Common myeloid progenitor, CD34-positive (primary cell): ENCODE results near the gene GH2.
A peak's percentile ranks its signal among the peaks of the same experiment; 100 is the strongest.
"Not testable (repeated sequence)": the region's sequence is repeated elsewhere in the genome, so short reads cannot be mapped to it uniquely, and the experiment has no call there.

ENCODE experiments used
- CTCF ChIA-PET: fragments of 350-600 bp; sonication (Branson Sonifier 250); formaldehyde crosslinking; loops from one replicate; lab custom pipeline; 2021; ENCODE audit warnings: antibody characterized with exemption; lab: Charles Lee
- POLR2A ChIA-PET: fragments of 350-600 bp; sonication (Branson Sonifier 250); formaldehyde crosslinking; loops from one replicate; lab custom pipeline; 2021; ENCODE audit warnings: antibody characterized with exemption; lab: Charles Lee
- DNase-seq, 3 donors: peaks; one replicate each; pipeline versions ENCODE4 v3.0.0 to v3.0.0-alpha.2; 2013
- H3K27ac ChIP-seq, 2 experiments: 1 replicate in 1 of 2; 2 replicates in 1 of 2; pipeline ENCODE4 v1.7.0; 2013; ENCODE audit warnings: inconsistent platforms in 2 of 2, low read length in 2 of 2, mild to moderate bottlenecking in 2 of 2, low read depth in 1 of 2, moderate library complexity in 1 of 2; ENCODE audit not compliant: severe bottlenecking in 2 of 2, insufficient read depth in 1 of 2, poor library complexity in 1 of 2
- H3K27me3 ChIP-seq, 5 experiments: replicated peaks in 2 of 5; 1 replicate in 3 of 5; 2 replicates in 2 of 5; pipeline versions ENCODE4 v1.6.1 to v1.7.0; 2013; ENCODE audit warnings: low read length in 4 of 5, mild to moderate bottlenecking in 2 of 5, moderate library complexity in 2 of 5, inconsistent platforms in 1 of 5; ENCODE audit not compliant: insufficient read depth in 5 of 5, control insufficient read depth in 4 of 5
- H3K36me3 ChIP-seq, 4 experiments: 1 replicate in 2 of 4; 2 replicates in 2 of 4; pipeline versions ENCODE4 v1.6.1 to v1.7.0; 2013; ENCODE audit warnings: low read length in 3 of 4, control low read depth in 1 of 4, mild to moderate bottlenecking in 1 of 4; ENCODE audit not compliant: control insufficient read depth in 4 of 4, insufficient read depth in 4 of 4
- H3K4me1 ChIP-seq, 4 experiments: 1 replicate in 3 of 4; 2 replicates in 1 of 4; pipeline versions ENCODE4 v1.6.1 to v1.7.1; 2013; ENCODE audit warnings: low read length in 3 of 4, mild to moderate bottlenecking in 3 of 4, control low read depth in 1 of 4, inconsistent platforms in 1 of 4, moderate library complexity in 1 of 4; ENCODE audit not compliant: control insufficient read depth in 4 of 4, insufficient read depth in 4 of 4; ENCODE audit errors: control extremely low read depth in 1 of 4
- H3K4me3 ChIP-seq, 7 experiments: 1 replicate in 4 of 7; 2 replicates in 3 of 7; pipeline versions ENCODE4 v1.5.1 to v1.7.0; 2013; ENCODE audit warnings: mild to moderate bottlenecking in 7 of 7, low read length in 6 of 7, moderate library complexity in 6 of 7, inconsistent platforms in 2 of 7, low read depth in 2 of 7, control low read depth in 1 of 7; ENCODE audit not compliant: insufficient read depth in 4 of 7, control insufficient read depth in 1 of 7; ENCODE audit errors: extremely low read depth in 1 of 7
- H3K9me3 ChIP-seq, 5 experiments: 1 replicate in 4 of 5; 2 replicates in 1 of 5; pipeline versions ENCODE4 v1.6.1 to v1.7.1; 2013; ENCODE audit warnings: low read length in 4 of 5, mild to moderate bottlenecking in 2 of 5, inconsistent platforms in 1 of 5, low read depth in 1 of 5, moderate library complexity in 1 of 5; ENCODE audit not compliant: control insufficient read depth in 4 of 5, insufficient read depth in 2 of 5; ENCODE audit errors: control extremely low read depth in 1 of 5
- WGBS: methylation state at CpG from one replicate; pipeline ENCODE4 v1.1.5; 2013; ENCODE audit not compliant: insufficient coverage; 5-methylcytosine and 5-hydroxymethylcytosine counted together

The GH2 gene

DNA sequence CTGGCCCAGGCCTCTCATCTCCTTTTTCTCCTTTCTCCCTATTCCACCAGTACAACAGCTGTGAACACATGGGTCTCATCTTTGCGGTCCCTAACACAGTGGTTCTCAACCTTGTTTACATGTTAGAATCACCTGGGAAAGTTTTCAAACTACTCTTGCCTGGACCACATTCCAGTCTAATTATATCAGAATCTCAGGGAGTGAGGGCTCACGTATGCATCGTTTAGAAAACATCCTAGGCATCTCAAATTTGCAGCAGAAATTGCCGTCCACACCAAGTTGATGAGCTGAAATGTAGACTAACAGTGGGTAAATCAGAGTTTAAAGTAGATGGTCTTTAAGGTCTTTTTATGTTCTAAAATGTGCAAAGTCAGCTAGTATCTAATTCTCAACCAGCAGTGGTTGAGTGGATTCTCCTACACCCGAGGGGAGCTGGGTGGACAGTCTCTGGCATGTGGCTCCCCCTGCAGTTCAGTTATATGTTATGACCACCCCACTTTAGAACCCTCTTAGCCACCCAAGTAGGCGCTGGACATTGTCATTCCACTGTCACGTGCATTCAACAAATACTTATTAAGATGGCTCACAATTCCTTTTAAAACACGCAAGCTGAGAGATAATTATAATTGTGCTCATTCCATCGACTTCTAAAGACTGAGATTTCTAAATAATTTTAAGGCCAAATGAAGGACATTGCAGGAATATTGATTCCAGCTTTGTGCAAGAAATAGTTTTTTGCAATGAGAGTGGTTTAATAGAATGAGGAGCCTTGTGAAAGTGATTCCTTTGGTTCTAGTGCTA, 12.1 kb downstream of the GH2 start:
- H3K4me3 ChIP-seq, H3K9me3 ChIP-seq, H3K36me3 ChIP-seq, H3K27ac ChIP-seq, H3K27me3 ChIP-seq, H3K4me1 ChIP-seq: not testable (repeated sequence)
- DNase-seq = peak in 2 of 3 donors; percentile 19
- POLR2A ChIA-PET = interaction anchor here (0.6 kb wide), 1 partner anchor 620 kb away, joined by 3 read pairs; no protein-coding TSS in a partner anchor
- 100% methylated on average over 4 of the region's 9 CpGs for WGBS
- CTCF ChIA-PET = interaction anchor here (0.7 to 1.6 kb wide), 6 partner anchors 10 to 76 kb away, joined by 3 to 4 read pairs (median 4); partner anchors contain the start of gene GH2

- CTCF ChIA-PET = interaction anchor here (0.9 to 4.3 kb wide), 6 partner anchors 10 to 62 kb away, joined by 3 to 19 read pairs (median 4); no protein-coding TSS in a partner anchor
- H3K27ac ChIP-seq, H3K27me3 ChIP-seq, H3K9me3 ChIP-seq, POLR2A ChIA-PET, H3K4me1 ChIP-seq, H3K4me3 ChIP-seq, H3K36me3 ChIP-seq: not testable (repeated sequence)
- WGBS = 80% methylated on average over 1 of the region's 7 CpGs
- peak in 1 of 3 donors; percentile 18 for DNase-seq
These were observed 15.1 kb downstream of the GH2 start for GRCh38 chr17:63866625-63867024.

DNA sequence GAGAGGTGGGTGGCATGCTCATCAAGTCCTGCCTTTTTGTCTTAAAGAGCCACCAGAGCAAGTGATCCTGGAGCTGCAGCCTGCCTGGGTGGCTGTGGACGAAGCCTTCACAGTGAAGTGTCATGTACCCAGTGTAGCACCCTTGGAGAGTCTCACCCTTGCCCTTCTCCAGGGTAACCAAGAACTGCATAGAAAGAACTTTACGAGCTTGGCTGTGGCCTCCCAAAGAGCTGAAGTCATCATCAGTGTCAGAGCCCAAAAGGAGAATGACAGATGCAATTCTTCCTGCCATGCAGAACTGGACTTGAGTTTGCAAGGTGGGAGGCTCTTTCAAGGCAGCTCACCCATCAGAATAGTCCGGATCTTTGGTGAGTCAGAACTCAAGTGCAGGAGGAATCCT, 22.5 kb downstream of the GH2 start:
- Histone ChIP-seq H3K4me1 (no peaks in the 10 kb centered on the region), H3K9me3 (no peaks in the 10 kb centered on the region), H3K27ac (no peak overlapping the region), H3K27me3 (no peaks in the 10 kb centered on the region), H3K4me3 (no peak overlapping the region), H3K36me3 (no peaks in the 10 kb centered on the region)
- ChIA-PET POLR2A (no interaction called here), CTCF (interaction anchor here (0.6 to 3.8 kb wide), 8 partner anchors 10 to 454 kb away, joined by 3 to 36 read pairs (median 5); partner anchors contain the start of gene GH2)
- no peak for DNase-seq
- WGBS = 91% methylated on average over 3 of the region's 3 CpGs

DNA sequence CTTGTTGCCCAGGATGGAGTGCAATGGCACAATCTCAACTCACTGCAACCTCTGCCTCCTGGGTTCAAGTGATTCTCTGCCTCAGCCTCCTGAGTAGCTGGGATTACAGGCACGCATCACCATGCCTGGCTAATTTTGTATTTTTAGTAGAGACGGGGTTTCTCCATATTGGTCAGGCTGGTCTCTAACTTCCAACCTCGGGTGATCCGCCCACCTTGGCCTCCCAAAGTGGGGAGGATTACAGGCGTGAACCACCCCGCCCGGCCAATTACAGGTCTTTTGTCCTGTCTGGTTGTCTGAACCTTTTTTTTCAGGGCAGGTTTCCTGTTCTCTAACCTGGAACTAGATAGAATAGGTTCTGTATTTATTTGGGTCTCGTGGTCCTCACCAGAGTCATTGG, 25.3 kb downstream of the GH2 start:
- 92% methylated on average over 2 of the region's 8 CpGs for WGBS
- H3K9me3 ChIP-seq, DNase-seq, H3K27ac ChIP-seq, H3K4me1 ChIP-seq, POLR2A ChIA-PET, H3K36me3 ChIP-seq, H3K4me3 ChIP-seq, H3K27me3 ChIP-seq: not testable (repeated sequence)
- CTCF ChIA-PET = interaction anchor here (1.4 to 4.0 kb wide), 3 partner anchors 9 to 13 kb away, joined by 3 to 19 read pairs (median 8); no protein-coding TSS in a partner anchor

GRCh38 chr17:63855185-63855584, 26.6 kb downstream of the GH2 start:
- no peaks in the 10 kb centered on the region for H3K4me1 ChIP-seq
- ChIA-PET POLR2A (no interaction called here), CTCF (interaction anchor here (1.1 to 4.0 kb wide), 4 partner anchors 11 to 13 kb away, joined by 4 to 19 read pairs (median 4); partner anchors contain the start of gene SMARCD2)
- H3K36me3 ChIP-seq = no peaks in the 10 kb centered on the region
- no peak overlapping the region for H3K27ac ChIP-seq
- H3K27me3 ChIP-seq = no peaks in the 10 kb centered on the region
- no peak overlapping the region for H3K4me3 ChIP-seq
- 95% methylated on average over 8 of the region's 8 CpGs for WGBS
- DNase-seq = no peak
- no peaks in the 10 kb centered on the region for H3K9me3 ChIP-seq

GRCh38 chr17:63854709-63855108, 27.0 kb downstream of the GH2 start:
- CTCF ChIA-PET = interaction anchor here (1.1 to 4.0 kb wide), 4 partner anchors 10 to 13 kb away, joined by 4 to 19 read pairs (median 4); partner anchors contain the start of gene SMARCD2
- no peaks in the 10 kb centered on the region for H3K27me3 ChIP-seq
- DNase-seq = no peak
- 100% methylated on average over 4 of the region's 5 CpGs for WGBS
- no peak overlapping the region for H3K4me3 ChIP-seq
- no peaks in the 10 kb centered on the region for H3K9me3 ChIP-seq
- H3K4me1 ChIP-seq = no peaks in the 10 kb centered on the region
- H3K27ac ChIP-seq = no peak overlapping the region
- no peaks in the 10 kb centered on the region for H3K36me3 ChIP-seq
- POLR2A ChIA-PET = no interaction called here

GRCh38 chr17:63853260-63853659, 28.5 kb downstream of the GH2 start:
- Histone ChIP-seq H3K27me3 (no peaks in the 10 kb centered on the region), H3K9me3 (no peaks in the 10 kb centered on the region), H3K4me1 (peaks cover 0 to 4% (median 1%) of the 10 kb centered on the region in 4 experiments), H3K27ac (no peak overlapping the region), H3K4me3 (no peak overlapping the region), H3K36me3 (no peaks in the 10 kb centered on the region)
- no peak for DNase-seq
- CTCF ChIA-PET = interaction anchor here (0.7 to 4.0 kb wide), 2 partner anchors 13 to 30 kb away, joined by 3 to 19 read pairs; no protein-coding TSS in a partner anchor
- POLR2A ChIA-PET = no interaction called here
- WGBS = no CpG with 5 or more reads among the region's 2 CpGs
